IPS-18a (cell line): ENCODE data around the gene ARPC1B.
"Not testable (repeated sequence)": the region's sequence is repeated elsewhere in the genome, so short reads cannot be mapped to it uniquely, and the experiment has no call there.

Experiments
- H3K27ac ChIP-seq: one replicate; pipeline ENCODE4 v1.5.1; 2013; ENCODE audit warnings: low read length
- H3K27me3 ChIP-seq: one replicate; pipeline ENCODE4 v1.6.1; 2013; ENCODE audit warnings: mild to moderate bottlenecking, low read length; ENCODE audit not compliant: control insufficient read depth, insufficient read depth
- H3K36me3 ChIP-seq: one replicate; pipeline ENCODE4 v1.6.1; 2013; ENCODE audit warnings: low read depth, low read length; ENCODE audit not compliant: control insufficient read depth
- H3K4me1 ChIP-seq: one replicate; pipeline ENCODE4 v1.6.1; 2013; ENCODE audit warnings: low read depth, low read length; ENCODE audit not compliant: control insufficient read depth
- H3K4me3 ChIP-seq: one replicate; pipeline ENCODE4 v1.5.1; 2013; ENCODE audit warnings: low read length
- H3K9ac ChIP-seq: one replicate; pipeline ENCODE4 v1.6.1; 2013; ENCODE audit warnings: mild to moderate bottlenecking, low read length, moderate library complexity
- H3K9me3 ChIP-seq: one replicate; pipeline ENCODE4 v1.6.1; 2013; ENCODE audit warnings: low read depth, low read length; ENCODE audit not compliant: control insufficient read depth

Gene ARPC1B

GRCh38 chr7:99374111-99375064 is at the start of gene ARPC1B:
Gene ARPC1B, plus strand, starts transcription at chr7:99374730. Its CDS starts 10,985 bp downstream, at chr7:99385715.
- H3K9me3 ChIP-seq, result no peaks in the 10 kb centered on the region
- H3K27ac ChIP-seq, result no peak within 1 kb of the TSS
- H3K4me1 ChIP-seq, result no peaks in the 10 kb centered on the region
- peak within 1 kb of the TSS; percentile 75 for H3K4me3 ChIP-seq
- H3K27me3 ChIP-seq, result no peaks in the 10 kb centered on the region
- H3K36me3 ChIP-seq, result no peaks in the 10 kb centered on the region
- H3K9ac ChIP-seq, result peak within 1 kb of the TSS; percentile 45

GRCh38 chr7:99325001-99325493 is 49.5 kb upstream of the ARPC1B start:
- H3K9ac ChIP-seq, result peak overlapping the region; percentile 96
- H3K4me3 ChIP-seq, result peak overlapping the region; percentile 97

GRCh38 chr7:99325592-99326407 is 48.7 kb upstream of the ARPC1B start, which contains the start of gene ARPC1A:
Gene ARPC1A, plus strand, starts transcription at chr7:99325898. Its CDS starts 7,456 bp downstream, at chr7:99333354.
- peak within 1 kb of the TSS; percentile 96 for H3K9ac ChIP-seq
- H3K4me3 ChIP-seq, result peak within 1 kb of the TSS; percentile 97
- peak within 1 kb of the TSS; percentile 92 for H3K27ac ChIP-seq
- peaks cover 4% of the 10 kb centered on the region for H3K4me1 ChIP-seq
- no peaks in the 10 kb centered on the region for H3K9me3 ChIP-seq
- H3K36me3 ChIP-seq, result no peaks in the 10 kb centered on the region
- H3K27me3 ChIP-seq, result no peaks in the 10 kb centered on the region

More at GRCh38 chr7:99325001-99325493, 49.5 kb upstream of the ARPC1B start:
- H3K27ac ChIP-seq, result peak overlapping the region; percentile 92
- H3K4me1 ChIP-seq, result peaks cover 9% of the 10 kb centered on the region
- H3K27me3 ChIP-seq, result no peaks in the 10 kb centered on the region
- no peaks in the 10 kb centered on the region for H3K9me3 ChIP-seq
- H3K36me3 ChIP-seq, result no peaks in the 10 kb centered on the region

- Histone ChIP-seq H3K4me3 (peak overlapping the region; percentile 97), H3K9ac (peak overlapping the region; percentile 96), H3K27ac (no peak overlapping the region), H3K9me3 (no peaks in the 10 kb centered on the region), H3K36me3 (no peaks in the 10 kb centered on the region), H3K27me3 (no peaks in the 10 kb centered on the region), H3K4me1 (peaks cover 4% of the 10 kb centered on the region)
Observed at GRCh38 chr7:99326408-99326782, 48.1 kb upstream of the ARPC1B start.

- H3K9me3 ChIP-seq, H3K4me3 ChIP-seq: not testable (repeated sequence)
Observed at GRCh38 chr7:99330314-99330961, 44.1 kb upstream of the ARPC1B start.

GRCh38 chr7:99331002-99331401 is 43.5 kb upstream of the ARPC1B start:
- Histone ChIP-seq H3K9ac (no peak overlapping the region), H3K4me1 (peaks cover 4% of the 10 kb centered on the region), H3K27ac (no peak overlapping the region), H3K36me3 (peaks cover 13% of the 10 kb centered on the region), H3K4me3 (no peak overlapping the region), H3K9me3 (no peaks in the 10 kb centered on the region), H3K27me3 (no peaks in the 10 kb centered on the region)

More at GRCh38 chr7:99330314-99330961, 44.1 kb upstream of the ARPC1B start:
- not testable (repeated sequence) for H3K27me3 ChIP-seq, H3K9ac ChIP-seq, H3K4me1 ChIP-seq, H3K27ac ChIP-seq
- H3K36me3 ChIP-seq, result peaks cover 12% of the 10 kb centered on the region

- peaks cover 43% of the 10 kb centered on the region for H3K36me3 ChIP-seq
- H3K27me3 ChIP-seq, result no peaks in the 10 kb centered on the region
- no peak overlapping the region for H3K27ac ChIP-seq
- H3K4me3 ChIP-seq, result no peak overlapping the region
- no peaks in the 10 kb centered on the region for H3K4me1 ChIP-seq
- H3K9ac ChIP-seq, result no peak overlapping the region
- H3K9me3 ChIP-seq, result no peaks in the 10 kb centered on the region
Observed at GRCh38 chr7:99339595-99339994, 34.9 kb upstream of the ARPC1B start.

- no peak overlapping the region for H3K27ac ChIP-seq
- peaks cover 38% of the 10 kb centered on the region for H3K36me3 ChIP-seq
- no peaks in the 10 kb centered on the region for H3K27me3 ChIP-seq
- H3K4me3 ChIP-seq, result no peak overlapping the region
- H3K9me3 ChIP-seq, result no peaks in the 10 kb centered on the region
- no peaks in the 10 kb centered on the region for H3K4me1 ChIP-seq
- H3K9ac ChIP-seq, result no peak overlapping the region
Observed at GRCh38 chr7:99340659-99341058, 33.9 kb upstream of the ARPC1B start.

GRCh38 chr7:99344061-99344647 is 30.4 kb upstream of the ARPC1B start:
- peaks cover 32% of the 10 kb centered on the region for H3K36me3 ChIP-seq
- H3K4me1 ChIP-seq, result no peaks in the 10 kb centered on the region
- no peaks in the 10 kb centered on the region for H3K9me3 ChIP-seq

GRCh38 chr7:99350641-99351040 is 23.9 kb upstream of the ARPC1B start:
- not testable (repeated sequence) for H3K9ac ChIP-seq, H3K27me3 ChIP-seq, H3K4me3 ChIP-seq, H3K4me1 ChIP-seq, H3K9me3 ChIP-seq, H3K27ac ChIP-seq
- peaks cover 23% of the 10 kb centered on the region for H3K36me3 ChIP-seq

More at GRCh38 chr7:99344061-99344647, 30.4 kb upstream of the ARPC1B start:
- no peaks in the 10 kb centered on the region for H3K27me3 ChIP-seq
- H3K4me3 ChIP-seq, result no peak overlapping the region
- H3K9ac ChIP-seq, result no peak overlapping the region
- H3K27ac ChIP-seq, result no peak overlapping the region
